K562 (cell line): ENCODE results near the gene LIN28A. TPM values are rescaled to one million over a fixed set of nuclear protein-coding genes. Genes with fewer than 3 reads are reported as not detected.

Experiments
- ARID3A ChIP-seq: IDR thresholded peaks from 2 replicates; pipeline ENCODE4 v1.6.1; 2012; ENCODE audit warnings: low read depth, low read length, improper control_type of control experiment, borderline replicate concordance
- BHLHE40 ChIP-seq: IDR thresholded peaks from 2 replicates; pipeline ENCODE4 v1.6.1; 2011; ENCODE audit warnings: low read length, improper control_type of control experiment
- BRD9 ChIP-seq: fragments of 450-650 bp; IDR thresholded peaks from 2 replicates; pipeline ENCODE4 v1.6.1; 2018; ENCODE audit warnings: low read depth; ENCODE audit not compliant: partially characterized antibody
- CBFB ChIP-seq: sonication (generic); formaldehyde crosslinking; IDR thresholded peaks from 2 replicates; pipeline ENCODE4 v1.4.0; 2020; ENCODE audit warnings: mild to moderate bottlenecking, missing genetic modification reagents
- EHMT2 ChIP-seq: fragments of 450-650 bp; IDR thresholded peaks from 2 replicates; pipeline ENCODE4 v1.6.1; 2018; ENCODE audit warnings: antibody characterized with exemption
- EP400 ChIP-seq: fragments of 450-650 bp; IDR thresholded peaks from 2 replicates; pipeline ENCODE4 v1.6.1; 2017; ENCODE audit warnings: antibody characterized with exemption, mild to moderate bottlenecking, moderate library complexity
- EWSR1 ChIP-seq: fragments of 450-650 bp; IDR thresholded peaks from 2 replicates; pipeline ENCODE4 v1.6.1; 2018; ENCODE audit warnings: borderline replicate concordance, mild to moderate bottlenecking, low read depth, moderate library complexity; ENCODE audit not compliant: partially characterized antibody
- FOSL1 ChIP-seq: fragments of 200-800 bp; sonication (Bioruptor generic); conservative IDR thresholded peaks from 2 replicates; pipeline ENCODE4 v1.6.1; 2016; ENCODE audit warnings: missing genetic modification characterization, missing compliant biosample characterization
- JUND ChIP-seq, 2 experiments: IDR thresholded peaks; 2 replicates in 1 of 2; 3 replicates in 1 of 2; pipeline ENCODE4 v1.6.1; 2011; ENCODE audit warnings: borderline replicate concordance in 2 of 2, low read depth in 2 of 2, low read length in 2 of 2, improper control_type of control experiment in 1 of 2, missing biosample characterization in 1 of 2, missing genetic modification characterization in 1 of 2, missing genetic modification reagents in 1 of 2
- MAFG ChIP-seq: fragments of 450-650 bp; conservative IDR thresholded peaks from 2 replicates; pipeline ENCODE4 v1.6.1; 2016; ENCODE audit warnings: missing genetic modification characterization, missing compliant biosample characterization
- MCM7 ChIP-seq, 2 experiments: fragments of 450-650 bp; IDR thresholded peaks; 2 replicates each; pipeline ENCODE4 v1.6.1; 2016 to 2018
- MLLT1 ChIP-seq, 2 experiments: fragments of 450-650 bp; IDR thresholded peaks; 2 replicates each; pipeline ENCODE4 v1.6.1; 2016
- PHB ChIP-seq: fragments of 250-450 bp; sonication (Bioruptor Pico); IDR thresholded peaks from 2 replicates; pipeline ENCODE4 v1.5.0; 2021
- RBM22 ChIP-seq: fragments of 200-400 bp; formaldehyde crosslinking; IDR thresholded peaks from 2 replicates; pipeline ENCODE4 v1.6.1; 2018; ENCODE audit warnings: low read length, low read depth; ENCODE audit not compliant: poor library complexity, severe bottlenecking
- SAFB2 ChIP-seq: fragments of 200-400 bp; formaldehyde crosslinking; IDR thresholded peaks from 2 replicates; pipeline ENCODE4 v1.6.1; 2018; ENCODE audit warnings: borderline replicate concordance, low read length, low read depth, moderate library complexity; ENCODE audit not compliant: severe bottlenecking
- SAP30 ChIP-seq: fragments of 200-600 bp; sonication (generic); IDR thresholded peaks from 2 replicates; pipeline ENCODE4 v1.6.1; 2012; ENCODE audit warnings: borderline replicate concordance, low read depth, mild to moderate bottlenecking, moderate library complexity, low read length, control low read depth, inconsistent platforms; ENCODE audit not compliant: insufficient read depth, poor library complexity, severe bottlenecking
- SRSF9 ChIP-seq: fragments of 200-400 bp; formaldehyde crosslinking; IDR thresholded peaks from 2 replicates; pipeline ENCODE4 v1.6.1; 2017; ENCODE audit warnings: low read depth, low read length, borderline replicate concordance
- ZNF274 ChIP-seq: IDR thresholded peaks from 2 replicates; pipeline ENCODE4 v1.6.1; 2011; ENCODE audit warnings: low read depth, mild to moderate bottlenecking, low read length, moderate library complexity, borderline replicate concordance
- ZSCAN32 ChIP-seq: fragments of 450-650 bp; formaldehyde crosslinking; IDR thresholded peaks from 2 replicates; pipeline ENCODE4 v1.4.0; 2020; ENCODE audit warnings: mild to moderate bottlenecking, moderate library complexity
- polyA plus RNA-seq, 8 experiments: library from polyadenylated mRNA; depleted of rRNA in 4 of 8; stranded (reverse) in 5 of 8; unstranded in 3 of 8; fragments of >200 nt; fragmentation: Nextera tagmentation in 2 of 8; fragmentation: Illumina TruSeq in 1 of 8; extraction: Ambion mirVana in 2 of 8; extraction: Trizol in 1 of 8; gene quantifications; 2 replicates each; pipeline versions ENCODE4 v1.2.1 to v1.2.3, GENCODE V29; 2011 to 2014; ENCODE audit warnings: inconsistent platforms in 1 of 8, missing spikeins in 1 of 8
- total RNA-seq, 7 experiments: library from RNA; depleted of rRNA in 6 of 7; stranded (reverse); fragments of >200 nt in 6 of 7; fragmentation: Illumina TruSeq in 2 of 7; extraction: Trizol in 2 of 7; gene quantifications; 2 replicates each; pipeline versions ENCODE4 v1.2.1 to v1.2.3, GENCODE V29; 2011 to 2021; ENCODE audit warnings: low replicate concordance in 1 of 7
- TF ChIP-seq, protein P1 (sequence below): fragments of 450-650 bp; formaldehyde crosslinking; conservative IDR thresholded peaks from 2 replicates; pipeline ENCODE4 v1.4.0; 2022; ENCODE audit warnings: mild to moderate bottlenecking, missing genetic modification characterization
- TF ChIP-seq, protein P2 (sequence below): fragments of 250-450 bp; sonication (Bioruptor Pico); IDR thresholded peaks from 2 replicates; pipeline ENCODE4 v1.5.0; 2020; ENCODE audit warnings: mild to moderate bottlenecking, borderline replicate concordance

LIN28A gene
- total and polyA plus RNA-seq, 9 of the 15 experiments (the other 6 are each of a cell fraction or from before 2014, with no cell fraction given) = 0.80 to 5.4 (median 3.9) TPM

DNA sequence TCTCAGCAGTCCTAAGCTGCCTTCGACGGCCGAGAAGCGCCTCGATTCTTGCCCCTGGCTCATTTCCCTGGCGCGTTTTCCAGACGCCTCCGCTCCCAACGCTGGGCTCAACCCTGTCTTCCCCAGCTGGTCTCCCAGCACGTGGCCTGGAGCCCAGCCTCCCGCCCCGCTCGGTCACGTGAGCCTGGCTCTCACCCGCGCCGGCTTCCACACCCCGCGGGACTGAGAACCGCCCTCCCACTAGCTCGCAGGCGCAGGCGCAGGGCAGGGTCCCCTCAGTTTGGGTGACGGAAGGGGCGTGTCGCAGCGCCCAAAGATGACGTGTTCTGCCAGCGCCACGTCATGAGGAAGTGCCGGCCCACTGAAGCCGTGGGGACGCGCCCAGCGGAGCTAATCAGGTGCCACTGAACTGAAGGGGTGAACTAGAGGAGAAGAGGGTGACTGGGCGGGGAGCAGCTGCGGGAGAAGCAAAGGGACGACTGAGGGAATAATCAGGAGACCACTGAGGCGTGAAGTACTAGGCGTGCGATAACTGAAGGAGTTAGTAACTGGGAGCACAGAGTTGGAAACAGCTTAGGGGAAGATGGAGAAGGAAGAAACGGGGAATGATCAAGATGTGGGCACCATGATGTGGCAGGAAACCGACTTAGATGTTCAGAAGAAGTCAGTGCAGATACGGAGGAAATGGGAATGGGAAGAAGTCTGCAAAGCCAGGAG is 21.5 kb downstream of the LIN28A start, which contains the start of gene DHDDS (continued):
- TF ChIP-seq, protein P1, sequence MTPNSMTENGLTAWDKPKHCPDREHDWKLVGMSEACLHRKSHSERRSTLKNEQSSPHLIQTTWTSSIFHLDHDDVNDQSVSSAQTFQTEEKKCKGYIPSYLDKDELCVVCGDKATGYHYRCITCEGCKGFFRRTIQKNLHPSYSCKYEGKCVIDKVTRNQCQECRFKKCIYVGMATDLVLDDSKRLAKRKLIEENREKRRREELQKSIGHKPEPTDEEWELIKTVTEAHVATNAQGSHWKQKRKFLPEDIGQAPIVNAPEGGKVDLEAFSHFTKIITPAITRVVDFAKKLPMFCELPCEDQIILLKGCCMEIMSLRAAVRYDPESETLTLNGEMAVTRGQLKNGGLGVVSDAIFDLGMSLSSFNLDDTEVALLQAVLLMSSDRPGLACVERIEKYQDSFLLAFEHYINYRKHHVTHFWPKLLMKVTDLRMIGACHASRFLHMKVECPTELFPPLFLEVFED (CRISPR knock-in tag) = peak; percentile 95; the same call in 1 of the 2 replicates
- TF ChIP-seq SAFB2 (no peak), CBFB (CRISPR knock-in tag) (peak; percentile 51; the same call in 1 of the 2 replicates), EHMT2 (no peak), FOSL1 (tag) (peak; percentile 80), ZNF274 (no peak), MLLT1 (IDR thresholded peaks at IDR 0.05) (peak; percentile 86 to 92), EP400 (peak; percentile 96), MCM7 (IDR thresholded peaks at IDR 0.05) (no peak), JUND (IDR thresholded peaks at IDR 0.05; ENCODE audit: borderline replicate concordance, low read depth, low read length) (peak; percentile 93), JUND (tag; IDR thresholded peaks at IDR 0.05; ENCODE audit: borderline replicate concordance, low read depth, low read length) (no peak; the same call in 1 of the 3 replicates), SAP30 (peak; percentile 97), MAFG (no peak), EWSR1 (no peak), RBM22 (no peak), PHB (CRISPR knock-in tag) (no peak), ZSCAN32 (CRISPR knock-in tag) (no peak), ARID3A (no peak), SRSF9 (no peak), BHLHE40 (peak; percentile 100), BRD9 (no peak)
- TF ChIP-seq, protein P2, sequence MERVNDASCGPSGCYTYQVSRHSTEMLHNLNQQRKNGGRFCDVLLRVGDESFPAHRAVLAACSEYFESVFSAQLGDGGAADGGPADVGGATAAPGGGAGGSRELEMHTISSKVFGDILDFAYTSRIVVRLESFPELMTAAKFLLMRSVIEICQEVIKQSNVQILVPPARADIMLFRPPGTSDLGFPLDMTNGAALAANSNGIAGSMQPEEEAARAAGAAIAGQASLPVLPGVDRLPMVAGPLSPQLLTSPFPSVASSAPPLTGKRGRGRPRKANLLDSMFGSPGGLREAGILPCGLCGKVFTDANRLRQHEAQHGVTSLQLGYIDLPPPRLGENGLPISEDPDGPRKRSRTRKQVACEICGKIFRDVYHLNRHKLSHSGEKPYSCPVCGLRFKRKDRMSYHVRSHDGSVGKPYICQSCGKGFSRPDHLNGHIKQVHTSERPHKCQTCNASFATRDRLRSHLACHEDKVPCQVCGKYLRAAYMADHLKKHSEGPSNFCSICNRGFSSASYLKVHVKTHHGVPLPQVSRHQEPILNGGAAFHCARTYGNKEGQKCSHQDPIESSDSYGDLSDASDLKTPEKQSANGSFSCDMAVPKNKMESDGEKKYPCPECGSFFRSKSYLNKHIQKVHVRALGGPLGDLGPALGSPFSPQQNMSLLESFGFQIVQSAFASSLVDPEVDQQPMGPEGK = no peak
